ENCODE results near the gene CCS. TPM values are rescaled to one million over a fixed set of nuclear protein-coding genes. Genes with fewer than 3 reads are reported as not detected.

Gene CCS
- total RNA-seq, 4 donors from 2014 or later: 12.7 to 27.5 (median 21.2) TPM

GRCh38 chr11:66561178-66561974 is 31.6 kb upstream of the CCS start:
- Histone ChIP-seq H3K4me3 (no peak overlapping the region), H3K27me3 (peaks cover 0 to 32% (median 0%) of the 10 kb centered on the region in 4 donors), H3K27ac (no peak overlapping the region), H3K9me3 (no peaks in the 10 kb centered on the region), H3K36me3 (peaks cover 0 to 28% (median 0%) of the 10 kb centered on the region in 3 donors), H3K4me1 (peaks cover 7 to 11% (median 7%) of the 10 kb centered on the region in 3 donors)
- TF ChIP-seq POLR2A (IDR thresholded peaks at IDR 0.05) (no peak), CTCF (IDR thresholded peaks at IDR 0.05) (no peak)
- no peak for DNase-seq
- WGBS, 2 donors: 74 to 76% methylated on average over 7 to 8 of the region's 14 CpGs
- intact Hi-C loops (cut with DNase I): no loop called here

- Histone ChIP-seq H3K27ac (no peak overlapping the region), H3K9me3 (no peaks in the 10 kb centered on the region), H3K4me3 (no peak overlapping the region), H3K4me1 (peaks cover 7 to 11% (median 7%) of the 10 kb centered on the region in 3 donors), H3K27me3 (peaks cover 0 to 27% (median 0%) of the 10 kb centered on the region in 4 donors), H3K36me3 (peaks cover 0 to 28% (median 0%) of the 10 kb centered on the region in 3 donors)
- no peak for TF ChIP-seq POLR2A (IDR thresholded peaks at IDR 0.05)
- no peak for TF ChIP-seq CTCF (IDR thresholded peaks at IDR 0.05)
- WGBS, 2 donors: 80% methylated on average over 3 of the region's 9 CpGs; no CpG with 5 or more reads in 1 of the 2 donors
- no peak for DNase-seq
- intact Hi-C loops (cut with DNase I): no loop called here
These were observed 31.1 kb upstream of the CCS start for GRCh38 chr11:66561975-66562248.

- no peak overlapping the region for H3K27ac ChIP-seq
These were observed 30.7 kb upstream of the CCS start for GRCh38 chr11:66562275-66562674.

GRCh38 chr11:66562907-66563583 is 29.9 kb upstream of the CCS start:
- TF ChIP-seq POLR2A (IDR thresholded peaks at IDR 0.05) (no peak), CTCF (IDR thresholded peaks at IDR 0.05) (no peak)
- Histone ChIP-seq H3K27me3 (peaks cover 0 to 20% (median 0%) of the 10 kb centered on the region in 4 donors), H3K9me3 (no peaks in the 10 kb centered on the region), H3K4me1 (peaks cover 13 to 19% (median 13%) of the 10 kb centered on the region in 3 donors), H3K27ac (no peak overlapping the region), H3K36me3 (peaks cover 0 to 28% (median 0%) of the 10 kb centered on the region in 3 donors), H3K4me3 (no peak overlapping the region)
- intact Hi-C loops (cut with DNase I): no loop called here
- DNase-seq: no peak
- WGBS, 2 donors: 60 to 67% methylated on average over 1 to 4 of the region's 20 CpGs

More at GRCh38 chr11:66562275-66562674, 30.7 kb upstream of the CCS start:
- Histone ChIP-seq H3K36me3 (peaks cover 0 to 28% (median 0%) of the 10 kb centered on the region in 3 donors), H3K9me3 (no peaks in the 10 kb centered on the region), H3K27me3 (peaks cover 0 to 23% (median 0%) of the 10 kb centered on the region in 4 donors), H3K4me1 (peaks cover 7 to 11% (median 7%) of the 10 kb centered on the region in 3 donors), H3K4me3 (no peak overlapping the region)
- WGBS, 2 donors: 64 to 100% methylated on average over 1 to 2 of the region's 2 CpGs
- no peak for DNase-seq
- TF ChIP-seq CTCF (IDR thresholded peaks at IDR 0.05) (no peak), POLR2A (IDR thresholded peaks at IDR 0.05) (no peak)
- intact Hi-C loops (cut with DNase I): no loop called here

- Histone ChIP-seq H3K4me3 (no peak overlapping the region), H3K27ac (no peak overlapping the region), H3K4me1 (peaks cover 14 to 24% (median 20%) of the 10 kb centered on the region in 3 donors), H3K27me3 (peaks cover 0 to 16% (median 0%) of the 10 kb centered on the region in 4 donors), H3K9me3 (no peaks in the 10 kb centered on the region), H3K36me3 (peaks cover 0 to 28% (median 0%) of the 10 kb centered on the region in 3 donors)
- intact Hi-C loops (cut with DNase I): no loop called here
- TF ChIP-seq CTCF (IDR thresholded peaks at IDR 0.05): no peak
- no peak for TF ChIP-seq POLR2A (IDR thresholded peaks at IDR 0.05)
- WGBS, 2 donors: 90% methylated on average over 3 of the region's 10 CpGs; no CpG with 5 or more reads in 1 of the 2 donors
- DNase-seq: no peak
These were observed 29.2 kb upstream of the CCS start for GRCh38 chr11:66563832-66564231.

Data from esophagus squamous epithelium (tissue), 5 donors.